HG03439 (cell line): Measurements from ENCODE around the gene SWT1.
A peak's percentile ranks its signal among the peaks of the same experiment; 100 is the strongest.

ENCODE experiments used
- ATAC-seq: cut with Tn5 transposase; IDR thresholded peaks from one replicate; pipeline ENCODE4 v1.9.1; 2021; ENCODE audit warnings: mild to moderate bottlenecking, moderate library complexity; ENCODE audit not compliant: unreplicated experiment

The SWT1 gene

GRCh38 chr1:185156854-185157598 is at the start of gene SWT1, which contains the start of gene TRMT1L:
Gene SWT1 (plus strand): TSS chr1:185157167. CDS start chr1:185160842, 3,675 bp downstream.
Gene TRMT1L (minus strand): TSS chr1:185156953. CDS start chr1:185156712, 241 bp downstream.
- ATAC-seq, result peak; percentile 93

GRCh38 chr1:185108321-185108720 is 48.6 kb upstream of the SWT1 start:
- no peak for ATAC-seq

GRCh38 chr1:185110145-185110544 is 46.8 kb upstream of the SWT1 start:
- no peak for ATAC-seq

GRCh38 chr1:185111873-185112272 is 45.1 kb upstream of the SWT1 start:
- no peak for ATAC-seq

- no peak for ATAC-seq
Measured at GRCh38 chr1:185112356-185112755, 44.6 kb upstream of the SWT1 start.

- no peak for ATAC-seq
Measured at GRCh38 chr1:185129708-185130107, 27.3 kb upstream of the SWT1 start.

GRCh38 chr1:185132534-185132933 is 24.4 kb upstream of the SWT1 start:
- no peak for ATAC-seq

- ATAC-seq, result no peak
Measured at GRCh38 chr1:185137896-185138545, 18.9 kb upstream of the SWT1 start.

GRCh38 chr1:185139246-185139645 is 17.7 kb upstream of the SWT1 start:
- ATAC-seq, result no peak

- ATAC-seq, result no peak
Measured at GRCh38 chr1:185144233-185144632, 12.7 kb upstream of the SWT1 start.

- no peak for ATAC-seq
Measured at GRCh38 chr1:185151215-185151614, 5.8 kb upstream of the SWT1 start.

GRCh38 chr1:185152187-185152767 is 4.7 kb upstream of the SWT1 start:
- ATAC-seq, result no peak

GRCh38 chr1:185154912-185155513 is 2.0 kb upstream of the SWT1 start:
- no peak for ATAC-seq

GRCh38 chr1:185155600-185156287 is 1.2 kb upstream of the SWT1 start:
- ATAC-seq, result no peak

- ATAC-seq, result peak; percentile 30
Measured at GRCh38 chr1:185156288-185156853, 596 bp upstream of the SWT1 start.

GRCh38 chr1:185157599-185158412 is 839 bp downstream of the SWT1 start:
- ATAC-seq, result no peak

GRCh38 chr1:185158800-185159199 is 1.8 kb downstream of the SWT1 start:
- ATAC-seq, result no peak

- no peak for ATAC-seq
Measured at GRCh38 chr1:185159966-185160365, 3.0 kb downstream of the SWT1 start.

GRCh38 chr1:185162491-185162890 is 5.5 kb downstream of the SWT1 start:
- no peak for ATAC-seq

GRCh38 chr1:185166106-185166505 is 9.1 kb downstream of the SWT1 start:
- no peak for ATAC-seq
